Neuronal stem cell (in vitro differentiated cells): ENCODE measurements around the gene CAPN8.

Experiments
- DNase-seq: peaks from one replicate; pipeline ENCODE4 v3.0.0-alpha.2; 2013; ENCODE audit warnings: low spot score
- H2AFZ ChIP-seq: one replicate; pipeline ENCODE4 v1.6.1; 2013; ENCODE audit warnings: mild to moderate bottlenecking, low read length, inconsistent platforms
- H2AK5ac ChIP-seq: 2 replicates; pipeline ENCODE4 v1.6.1; 2013; ENCODE audit warnings: low read depth, mild to moderate bottlenecking, inconsistent platforms, low read length, moderate library complexity, mixed read lengths
- H2BK120ac ChIP-seq: 2 replicates; pipeline ENCODE4 v1.6.1; 2013; ENCODE audit warnings: low read depth, mild to moderate bottlenecking, inconsistent platforms, low read length, moderate library complexity, mixed read lengths
- H2BK12ac ChIP-seq: one replicate; pipeline ENCODE4 v1.6.1; 2013; ENCODE audit warnings: low read length, inconsistent platforms
- H2BK15ac ChIP-seq: 2 replicates; pipeline ENCODE4 v1.6.1; 2013; ENCODE audit warnings: mild to moderate bottlenecking, low read length, inconsistent platforms, mixed read lengths
- H2BK5ac ChIP-seq: one replicate; pipeline ENCODE4 v1.6.1; 2013; ENCODE audit warnings: inconsistent platforms, mild to moderate bottlenecking, low read length, moderate library complexity
- H3K14ac ChIP-seq: one replicate; pipeline ENCODE4 v1.6.1; 2013; ENCODE audit warnings: low read length, inconsistent platforms
- H3K18ac ChIP-seq: 2 replicates; pipeline ENCODE4 v1.6.1; 2013; ENCODE audit warnings: low read length, inconsistent platforms
- H3K23ac ChIP-seq: 2 replicates; pipeline ENCODE4 v1.6.1; 2013; ENCODE audit warnings: low read depth, mild to moderate bottlenecking, mixed read lengths, low read length, inconsistent platforms; ENCODE audit not compliant: poor library complexity
- H3K27ac ChIP-seq: replicated peaks from 3 replicates; pipeline ENCODE4 v1.5.1; 2013; ENCODE audit warnings: low read length, inconsistent platforms
- H3K27me3 ChIP-seq, 3 experiments: 2 replicates each; pipeline ENCODE4 v1.6.1; 2013; ENCODE audit warnings: low read length in 3 of 3, mild to moderate bottlenecking in 2 of 3, inconsistent platforms in 1 of 3, low read depth in 1 of 3, mixed read lengths in 1 of 3, moderate library complexity in 1 of 3; ENCODE audit not compliant: control insufficient read depth in 3 of 3, insufficient read depth in 3 of 3
- H3K36me3 ChIP-seq, 2 donors: replicated peaks in 1 of 2; 2 replicates each; pipeline ENCODE4 v1.6.1; 2013; ENCODE audit warnings: low read length in 2 of 2; ENCODE audit not compliant: control insufficient read depth in 2 of 2, insufficient read depth in 2 of 2
- H3K4ac ChIP-seq: 2 replicates; pipeline ENCODE4 v1.6.1; 2013; ENCODE audit warnings: inconsistent platforms, mild to moderate bottlenecking, low read length, moderate library complexity
- H3K4me1 ChIP-seq, 2 donors: 1 replicate in 1 of 2; 2 replicates in 1 of 2; pipeline ENCODE4 v1.6.1; 2013; ENCODE audit warnings: low read length in 2 of 2, low read depth in 1 of 2; ENCODE audit not compliant: control insufficient read depth in 2 of 2, insufficient read depth in 1 of 2
- H3K4me2 ChIP-seq: one replicate; pipeline ENCODE4 v1.6.1; 2013; ENCODE audit warnings: mild to moderate bottlenecking, low read length, inconsistent platforms; ENCODE audit not compliant: insufficient read depth, poor library complexity, severe bottlenecking
- H3K4me3 ChIP-seq, 2 donors: 2 replicates each; pipeline ENCODE4 v1.5.1; 2013; ENCODE audit warnings: low read length in 2 of 2, mild to moderate bottlenecking in 2 of 2, inconsistent platforms in 1 of 2, moderate library complexity in 1 of 2
- H3K79me1 ChIP-seq: one replicate; pipeline ENCODE4 v1.6.1; 2013; ENCODE audit warnings: low read depth, mild to moderate bottlenecking, inconsistent platforms, low read length, moderate library complexity
- H3K9ac ChIP-seq: one replicate; pipeline ENCODE4 v1.6.1; 2013; ENCODE audit warnings: mild to moderate bottlenecking, low read depth, low read length, inconsistent platforms; ENCODE audit not compliant: poor library complexity
- H3K9me3 ChIP-seq, 2 donors: replicated peaks in 1 of 2; 2 replicates each; pipeline versions ENCODE3 to v1.6.1; 2013; ENCODE audit warnings: low read length in 2 of 2, mild to moderate bottlenecking in 2 of 2, inconsistent platforms in 1 of 2, low read depth in 1 of 2, mixed read lengths in 1 of 2, moderate library complexity in 1 of 2; ENCODE audit not compliant: control insufficient read depth in 2 of 2, insufficient read depth in 1 of 2
- H4K8ac ChIP-seq: one replicate; pipeline ENCODE4 v1.6.1; 2013; ENCODE audit warnings: low read depth, mild to moderate bottlenecking, inconsistent platforms, low read length, moderate library complexity
- H4K91ac ChIP-seq: one replicate; pipeline ENCODE4 v1.6.1; 2013; ENCODE audit warnings: low read length, low read depth, mild to moderate bottlenecking, inconsistent platforms; ENCODE audit not compliant: poor library complexity
- WGBS, 2 donors: extraction: QIAGEN DNeasy Blood & Tissue Kit; methylation state at CpG; one replicate each; pipeline ENCODE4 v1.1.7; 2013; ENCODE audit warnings: missing lambda C conversion rate in 2 of 2, mixed read lengths in 1 of 2; ENCODE audit not compliant: insufficient read length in 2 of 2, insufficient replicate concordance in 1 of 2; ENCODE audit errors: extremely low coverage in 2 of 2; 5-methylcytosine and 5-hydroxymethylcytosine counted together

Gene CAPN8

DNA sequence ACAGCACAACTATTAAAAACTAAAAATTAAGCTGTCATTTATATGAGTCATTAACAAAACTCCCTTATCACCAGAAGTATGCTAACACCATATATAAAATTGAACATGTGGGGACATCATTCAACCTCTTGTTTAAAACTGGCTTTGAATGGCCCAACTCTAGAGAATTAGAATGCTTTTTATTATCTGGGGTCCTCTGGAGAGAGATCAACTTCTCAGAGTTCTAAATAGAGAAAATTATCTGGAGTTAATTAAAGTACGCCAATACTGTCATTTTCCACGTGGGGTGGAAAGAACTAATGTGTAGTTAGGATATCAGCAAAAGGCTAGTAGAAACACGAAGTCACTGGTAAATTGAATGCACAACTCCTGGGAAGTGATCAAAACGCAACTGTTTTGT lies 25.6 kb upstream of the CAPN8 start:
- Histone ChIP-seq H3K36me3 (no peaks in the 10 kb centered on the region), H4K91ac (no peak overlapping the region), H3K79me1 (no peaks in the 10 kb centered on the region), H3K14ac (no peak overlapping the region), H3K9ac (no peak overlapping the region), H2AK5ac (no peak overlapping the region), H2AFZ (no peak overlapping the region), H3K27ac (no peak overlapping the region), H3K18ac (no peak overlapping the region), H3K23ac (no peak overlapping the region), H3K27me3 (peaks cover 0 to 5% (median 0%) of the 10 kb centered on the region in 3 experiments), H2BK5ac (no peak overlapping the region), H3K4me3 (no peak overlapping the region), H3K9me3 (no peaks in the 10 kb centered on the region), H4K8ac (no peak overlapping the region), H3K4ac (no peak overlapping the region), H3K4me2 (no peak overlapping the region), H2BK120ac (no peak overlapping the region), H2BK12ac (no peak overlapping the region), H3K4me1 (no peaks in the 10 kb centered on the region), H2BK15ac (no peak overlapping the region)
- no peak for DNase-seq
- WGBS, 2 donors = no CpG with 5 or more reads among the region's 4 CpGs

DNA sequence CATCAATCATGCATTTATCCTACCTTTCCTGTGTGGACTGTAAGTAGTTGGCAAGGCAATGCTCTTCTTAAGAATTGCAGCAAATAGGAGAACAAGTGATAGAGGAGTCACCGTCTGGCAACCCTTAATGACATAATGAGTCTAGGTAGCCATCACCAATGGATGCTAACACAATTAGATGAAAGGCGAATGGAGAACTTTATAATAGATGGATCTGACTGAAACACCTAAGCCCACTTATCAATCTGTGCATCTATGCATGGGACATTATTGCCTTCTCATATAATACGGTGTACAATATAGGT lies 18.9 kb upstream of the CAPN8 start:
- H3K27me3 ChIP-seq = peaks cover 0 to 13% (median 0%) of the 10 kb centered on the region in 3 experiments
- H3K4me1 ChIP-seq = no peaks in the 10 kb centered on the region
- no peaks in the 10 kb centered on the region for H3K79me1 ChIP-seq
- H2AFZ ChIP-seq = no peak overlapping the region
- DNase-seq = no peak
- H4K8ac ChIP-seq = no peak overlapping the region
- no peak overlapping the region for H2BK120ac ChIP-seq
- H2BK12ac ChIP-seq = no peak overlapping the region
- no peaks in the 10 kb centered on the region for H3K36me3 ChIP-seq
- H3K23ac ChIP-seq = no peak overlapping the region
- no peak overlapping the region for H3K9ac ChIP-seq
- no peak overlapping the region for H3K4ac ChIP-seq
- H4K91ac ChIP-seq = no peak overlapping the region
- H2BK15ac ChIP-seq = no peak overlapping the region
- H3K9me3 ChIP-seq = no peaks in the 10 kb centered on the region
- WGBS, 2 donors = no CpG with 5 or more reads among the region's 3 CpGs
- H3K18ac ChIP-seq = no peak overlapping the region
- H2AK5ac ChIP-seq = no peak overlapping the region
- H3K14ac ChIP-seq = no peak overlapping the region
- no peak overlapping the region for H2BK5ac ChIP-seq
- H3K27ac ChIP-seq = no peak overlapping the region
- no peak overlapping the region for H3K4me2 ChIP-seq
- H3K4me3 ChIP-seq = no peak overlapping the region

DNA sequence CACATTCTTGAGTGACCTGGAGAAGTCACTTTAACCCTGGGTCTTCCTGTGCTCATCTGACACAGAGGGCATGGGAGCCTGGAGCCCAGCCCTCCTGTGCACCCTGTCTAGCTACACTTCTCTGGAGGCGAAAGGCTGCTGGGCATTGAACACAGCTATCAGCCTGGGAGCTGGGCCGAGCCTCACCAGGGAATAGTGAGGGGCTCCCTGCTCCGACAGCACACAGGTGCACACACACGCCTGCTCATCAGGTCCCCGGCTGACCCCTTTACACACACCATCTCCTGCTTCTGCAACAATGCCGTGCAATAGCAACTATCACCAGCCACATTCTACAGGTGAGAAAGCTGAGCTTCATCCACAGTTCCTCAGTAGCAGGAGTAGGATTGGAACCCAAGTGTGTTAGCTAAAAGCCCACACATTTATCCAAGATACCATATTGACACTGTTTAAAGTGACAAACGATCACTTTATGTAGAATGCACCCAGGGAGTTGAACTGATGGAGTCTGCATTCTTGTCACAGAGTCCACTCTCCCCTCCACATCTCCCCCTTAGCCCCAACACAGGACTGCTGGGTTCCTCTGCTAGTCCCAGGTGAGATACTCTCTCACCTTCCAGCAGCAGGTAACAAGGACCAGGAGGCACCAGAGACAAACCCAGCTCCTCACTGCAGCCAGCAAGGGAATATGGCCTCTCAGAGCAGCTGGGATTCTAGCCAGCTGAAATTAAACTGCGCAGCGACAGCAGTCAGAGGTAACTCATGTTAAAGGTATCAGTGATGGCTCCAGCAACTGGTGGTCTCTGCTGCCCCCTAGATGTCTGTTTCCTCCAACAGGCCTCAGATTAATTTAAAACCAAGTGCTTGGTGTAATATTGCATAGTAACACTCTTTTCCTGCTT lies 18.3 kb upstream of the CAPN8 start:
- Histone ChIP-seq H3K4me2 (no peak overlapping the region), H2AFZ (no peak overlapping the region), H3K18ac (no peak overlapping the region), H4K91ac (no peak overlapping the region), H3K4me3 (no peak overlapping the region), H2BK15ac (no peak overlapping the region), H3K23ac (no peak overlapping the region), H3K79me1 (no peaks in the 10 kb centered on the region), H2BK5ac (no peak overlapping the region), H3K27me3 (peaks cover 0 to 13% (median 0%) of the 10 kb centered on the region in 3 experiments), H4K8ac (no peak overlapping the region), H3K4ac (no peak overlapping the region), H3K36me3 (no peaks in the 10 kb centered on the region), H3K9ac (no peak overlapping the region), H2BK120ac (no peak overlapping the region), H3K4me1 (no peaks in the 10 kb centered on the region), H2AK5ac (no peak overlapping the region), H2BK12ac (no peak overlapping the region), H3K14ac (no peak overlapping the region), H3K9me3 (no peaks in the 10 kb centered on the region), H3K27ac (no peak overlapping the region)
- peak; percentile 57 for DNase-seq
- no CpG with 5 or more reads among the region's 9 CpGs for WGBS, 2 donors

DNA sequence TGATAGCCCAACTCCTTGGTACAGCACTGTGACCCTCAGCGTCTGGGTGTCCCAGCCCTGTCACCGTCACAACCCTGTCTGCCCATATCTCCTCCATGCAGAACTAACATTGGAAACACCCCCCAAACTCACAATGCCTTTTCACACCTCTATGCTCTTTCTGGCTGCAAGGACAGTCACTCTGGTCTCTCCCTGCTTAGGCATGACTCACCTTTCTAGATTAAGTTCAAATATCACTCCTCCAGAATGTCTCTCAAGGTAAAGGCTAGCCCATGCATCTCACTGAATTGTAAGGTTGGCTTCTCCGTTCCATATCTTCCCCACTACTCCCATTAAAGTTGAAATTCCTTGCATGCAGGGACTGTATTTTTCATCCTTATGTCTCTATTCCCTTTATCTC lies 17.0 kb upstream of the CAPN8 start:
- DNase-seq = no peak
- no CpG with 5 or more reads among the region's 3 CpGs for WGBS, 2 donors

More for the DNA sequence above, 17.0 kb upstream of the CAPN8 start:
- no peak overlapping the region for H2BK5ac ChIP-seq
- H3K4me2 ChIP-seq = no peak overlapping the region
- no peak overlapping the region for H2AK5ac ChIP-seq
- no peak overlapping the region for H3K14ac ChIP-seq
- no peak overlapping the region for H4K8ac ChIP-seq
- no peak overlapping the region for H2AFZ ChIP-seq
- H3K4me3 ChIP-seq = no peak overlapping the region
- H3K18ac ChIP-seq = no peak overlapping the region
- no peak overlapping the region for H3K27ac ChIP-seq
- no peaks in the 10 kb centered on the region for H3K9me3 ChIP-seq
- no peak overlapping the region for H2BK15ac ChIP-seq
- H3K4me1 ChIP-seq = no peaks in the 10 kb centered on the region
- H3K36me3 ChIP-seq = no peaks in the 10 kb centered on the region
- H3K9ac ChIP-seq = no peak overlapping the region
- H2BK120ac ChIP-seq = no peak overlapping the region
- no peak overlapping the region for H2BK12ac ChIP-seq
- H4K91ac ChIP-seq = no peak overlapping the region
- no peak overlapping the region for H3K23ac ChIP-seq
- H3K4ac ChIP-seq = no peak overlapping the region
- H3K27me3 ChIP-seq = peaks cover 0 to 13% (median 0%) of the 10 kb centered on the region in 3 experiments
- no peaks in the 10 kb centered on the region for H3K79me1 ChIP-seq
